ENCODE measurements around the gene ARPC1B.

DNA sequence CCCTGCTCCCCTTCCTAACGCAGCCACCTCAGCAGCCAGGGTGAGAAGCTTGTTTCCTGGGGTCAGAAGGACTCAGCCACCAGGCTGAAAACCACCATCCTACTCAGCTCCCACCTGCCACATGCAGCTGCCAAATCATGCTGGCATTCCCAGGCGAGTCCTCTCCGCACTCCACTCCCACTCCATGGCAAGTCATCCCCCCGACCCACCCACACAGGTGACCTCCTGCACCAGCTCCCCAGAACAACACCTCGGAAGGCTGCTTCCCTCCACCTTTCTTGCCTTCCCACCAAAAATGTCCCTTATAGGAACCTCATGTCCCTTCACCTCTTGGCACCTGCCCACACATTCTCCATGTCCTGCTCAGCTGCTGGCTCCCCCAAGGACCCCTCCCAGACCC, 29.2 kb downstream of the ARPC1B start:
- TF ChIP-seq EZH2 (IDR thresholded peaks at IDR 0.05; ENCODE audit: borderline replicate concordance, insufficient read depth, low read depth, low read length, poor library complexity, severe bottlenecking) = no peak
- TF ChIP-seq, protein P1, sequence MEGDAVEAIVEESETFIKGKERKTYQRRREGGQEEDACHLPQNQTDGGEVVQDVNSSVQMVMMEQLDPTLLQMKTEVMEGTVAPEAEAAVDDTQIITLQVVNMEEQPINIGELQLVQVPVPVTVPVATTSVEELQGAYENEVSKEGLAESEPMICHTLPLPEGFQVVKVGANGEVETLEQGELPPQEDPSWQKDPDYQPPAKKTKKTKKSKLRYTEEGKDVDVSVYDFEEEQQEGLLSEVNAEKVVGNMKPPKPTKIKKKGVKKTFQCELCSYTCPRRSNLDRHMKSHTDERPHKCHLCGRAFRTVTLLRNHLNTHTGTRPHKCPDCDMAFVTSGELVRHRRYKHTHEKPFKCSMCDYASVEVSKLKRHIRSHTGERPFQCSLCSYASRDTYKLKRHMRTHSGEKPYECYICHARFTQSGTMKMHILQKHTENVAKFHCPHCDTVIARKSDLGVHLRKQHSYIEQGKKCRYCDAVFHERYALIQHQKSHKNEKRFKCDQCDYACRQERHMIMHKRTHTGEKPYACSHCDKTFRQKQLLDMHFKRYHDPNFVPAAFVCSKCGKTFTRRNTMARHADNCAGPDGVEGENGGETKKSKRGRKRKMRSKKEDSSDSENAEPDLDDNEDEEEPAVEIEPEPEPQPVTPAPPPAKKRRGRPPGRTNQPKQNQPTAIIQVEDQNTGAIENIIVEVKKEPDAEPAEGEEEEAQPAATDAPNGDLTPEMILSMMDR (IDR thresholded peaks at IDR 0.05) = no peak

Data from B cell (primary cell).